Panc1 (cell line): ENCODE results near the gene F2. TPM values are rescaled to one million over a fixed set of nuclear protein-coding genes. Genes with fewer than 3 reads are reported as not detected.

Experiments used
- ATAC-seq: fragments of 200-7000 bp; cut with Tn5 transposase; 2 replicates; pipeline ENCODE4 v1.9.1; 2020; ENCODE audit warnings: mild to moderate bottlenecking, moderate library complexity
- BruUV-seq: library from RNA; stranded (reverse); fragments of 400-500 nt; replicated peaks from 2 replicates; lab custom pipeline; 2021; lab: Mats Ljungman, UMichigan
- CTCF ChIA-PET: fragments of 300-600 bp; sonication (Branson Sonifier 250); formaldehyde crosslinking; loops from one replicate; lab custom pipeline; 2022; ENCODE audit warnings: antibody characterized with exemption; lab: Charles Lee
- POLR2A ChIA-PET: fragments of 300-600 bp; sonication (Branson Sonifier 250); formaldehyde crosslinking; loops from one replicate; lab custom pipeline; 2022; ENCODE audit warnings: antibody characterized with exemption; lab: Charles Lee
- DNase-seq: peaks from one replicate; pipeline ENCODE4 v3.0.0-alpha.2; 2010; ENCODE audit warnings: low read depth, low spot score
- H3K27ac ChIP-seq: 2 replicates; pipeline ENCODE4 v1.5.1; 2011; ENCODE audit warnings: mild to moderate bottlenecking, low read length, inconsistent platforms
- H3K27me3 ChIP-seq: fragments of 200-500 bp; sonication (Bioruptor generic); 2 replicates; pipeline ENCODE4 v1.6.0; 2014; ENCODE audit warnings: low read length, inconsistent platforms; ENCODE audit not compliant: control insufficient read depth, insufficient read depth
- H3K36me3 ChIP-seq: fragments of 200-500 bp; sonication (Bioruptor generic); 2 replicates; pipeline ENCODE4 v1.5.1; 2014; ENCODE audit warnings: inconsistent platforms, mild to moderate bottlenecking, low read length, moderate library complexity; ENCODE audit not compliant: control insufficient read depth, insufficient read depth
- H3K4me1 ChIP-seq: 2 replicates; pipeline ENCODE4 v1.5.1; 2011; ENCODE audit warnings: inconsistent platforms, mild to moderate bottlenecking, low read length, moderate library complexity; ENCODE audit not compliant: control insufficient read depth, insufficient read depth
- H3K4me3 ChIP-seq, 2 experiments: 2 replicates each; pipeline ENCODE4 v1.5.1; 2011 to 2012; ENCODE audit warnings: low read depth in 2 of 2, low read length in 2 of 2, mild to moderate bottlenecking in 2 of 2, inconsistent platforms in 1 of 2, moderate library complexity in 1 of 2
- H3K9me3 ChIP-seq: fragments of 200-500 bp; sonication (Bioruptor generic); 2 replicates; pipeline ENCODE4 v1.5.1; 2014; ENCODE audit warnings: low read depth, mild to moderate bottlenecking, inconsistent platforms, low read length, moderate library complexity; ENCODE audit not compliant: control insufficient read depth, insufficient read depth
- CTCF ChIP-seq: fragments of 450-650 bp; IDR thresholded peaks from 2 replicates; pipeline ENCODE4 v1.5.1; 2017; ENCODE audit warnings: mild to moderate bottlenecking
- POLR2AphosphoS5 ChIP-seq: IDR thresholded peaks from 2 replicates; pipeline ENCODE4 v1.6.1; 2012; ENCODE audit warnings: mild to moderate bottlenecking, low read depth, low read length, moderate library complexity
- REST ChIP-seq, 2 experiments: IDR thresholded peaks; 2 replicates each; pipeline ENCODE4 v1.6.1; 2011 to 2012; ENCODE audit warnings: low read depth in 2 of 2, control low read depth in 1 of 2, low read length in 1 of 2, mild to moderate bottlenecking in 1 of 2, moderate library complexity in 1 of 2; ENCODE audit not compliant: insufficient read depth in 1 of 2
- SIN3A ChIP-seq: IDR thresholded peaks from 2 replicates; pipeline ENCODE4 v1.6.1; 2012; ENCODE audit warnings: low read depth, mild to moderate bottlenecking, low read length, moderate library complexity, borderline replicate concordance; ENCODE audit not compliant: insufficient read depth
- TCF7L2 ChIP-seq: IDR thresholded peaks from 2 replicates; pipeline ENCODE4 v1.6.1; 2011; ENCODE audit warnings: mild to moderate bottlenecking, low read depth, low read length, inconsistent platforms
- in situ Hi-C: cut with HindIII; loops from 2 replicates; pipeline ENCODE4 v1.10.0; 2016; ENCODE audit warnings: low sequenced_read_pairs, low pct_unique_long_range_greater_than_20kb
- intact Hi-C: fragments of 100-400 bp; cut with micrococcal nuclease; formaldehyde crosslinking; loops from one replicate; pipeline ENCODE4 v1.10.0; 2022; ENCODE audit not compliant: unreplicated experiment
- total RNA-seq: library from RNA; stranded (reverse); gene quantifications from one replicate; pipeline ENCODE4 v1.2.1, GENCODE V29; 2021; ENCODE audit not compliant: unreplicated experiment

Gene F2
- total RNA-seq, 1 experiment from 2014 or later = 0.64 TPM

- no peaks in the 10 kb centered on the region for H3K9me3 ChIP-seq
- in situ Hi-C loops (no loop called here), intact Hi-C loops (no loop called here)
- H3K36me3 ChIP-seq = peaks cover 35% of the 10 kb centered on the region
- H3K4me3 ChIP-seq = no peak overlapping the region
- DNase-seq (no peak), ATAC-seq (no peak)
- TF ChIP-seq SIN3A (no peak), CTCF (no peak), POLR2AphosphoS5 (no peak), REST (IDR thresholded peaks at IDR 0.05; ENCODE audit: insufficient read depth in 1 of 2, low read depth in 2 of 2, low read length in 1 of 2) (no peak), TCF7L2 (no peak)
- CTCF ChIA-PET = interaction anchor here (0.9 kb wide), 1 partner anchor 353 kb away, joined by 3 read pairs; no protein-coding TSS in a partner anchor
- no peaks in the 10 kb centered on the region for H3K27me3 ChIP-seq
- no peaks in the 10 kb centered on the region for H3K4me1 ChIP-seq
- H3K27ac ChIP-seq = no peak overlapping the region
- POLR2A ChIA-PET = interaction anchor here (0.5 kb wide), 1 partner anchor 107 kb away, joined by 6 read pairs; no protein-coding TSS in a partner anchor
- BruUV-seq = no TSS peak
Observed at GRCh38 chr11:46741600-46742484, 22.8 kb downstream of the F2 start.

- DNase-seq = no peak
- BruUV-seq = no TSS peak
- ChIA-PET POLR2A (no interaction called here), CTCF (no interaction called here)
- Histone ChIP-seq H3K4me1 (no peaks in the 10 kb centered on the region), H3K4me3 (no peak overlapping the region), H3K36me3 (peaks cover 35% of the 10 kb centered on the region), H3K27me3 (no peaks in the 10 kb centered on the region), H3K27ac (no peak overlapping the region), H3K9me3 (no peaks in the 10 kb centered on the region)
- intact Hi-C loops (no loop called here), in situ Hi-C loops (no loop called here)
- no peak for TF ChIP-seq REST (IDR thresholded peaks at IDR 0.05; ENCODE audit: insufficient read depth in 1 of 2, low read depth in 2 of 2, low read length in 1 of 2)
- TF ChIP-seq POLR2AphosphoS5 = no peak
- no peak for ATAC-seq
Observed at GRCh38 chr11:46743043-46743442, 24.0 kb downstream of the F2 start.
